CD4-positive, alpha-beta T cell treated with Interleukin-2 at 100 ng/mL for 4 hours (primary cell): ENCODE data around the gene SLC37A1.
"Not testable (repeated sequence)": the region's sequence is repeated elsewhere in the genome, so short reads cannot be mapped to it uniquely, and the experiment has no call there.

Experiments used
- DNase-seq: peaks from one replicate; pipeline ENCODE4 v3.0.0-alpha.2; 2020; ENCODE audit warnings: low spot score

The SLC37A1 gene

DNA sequence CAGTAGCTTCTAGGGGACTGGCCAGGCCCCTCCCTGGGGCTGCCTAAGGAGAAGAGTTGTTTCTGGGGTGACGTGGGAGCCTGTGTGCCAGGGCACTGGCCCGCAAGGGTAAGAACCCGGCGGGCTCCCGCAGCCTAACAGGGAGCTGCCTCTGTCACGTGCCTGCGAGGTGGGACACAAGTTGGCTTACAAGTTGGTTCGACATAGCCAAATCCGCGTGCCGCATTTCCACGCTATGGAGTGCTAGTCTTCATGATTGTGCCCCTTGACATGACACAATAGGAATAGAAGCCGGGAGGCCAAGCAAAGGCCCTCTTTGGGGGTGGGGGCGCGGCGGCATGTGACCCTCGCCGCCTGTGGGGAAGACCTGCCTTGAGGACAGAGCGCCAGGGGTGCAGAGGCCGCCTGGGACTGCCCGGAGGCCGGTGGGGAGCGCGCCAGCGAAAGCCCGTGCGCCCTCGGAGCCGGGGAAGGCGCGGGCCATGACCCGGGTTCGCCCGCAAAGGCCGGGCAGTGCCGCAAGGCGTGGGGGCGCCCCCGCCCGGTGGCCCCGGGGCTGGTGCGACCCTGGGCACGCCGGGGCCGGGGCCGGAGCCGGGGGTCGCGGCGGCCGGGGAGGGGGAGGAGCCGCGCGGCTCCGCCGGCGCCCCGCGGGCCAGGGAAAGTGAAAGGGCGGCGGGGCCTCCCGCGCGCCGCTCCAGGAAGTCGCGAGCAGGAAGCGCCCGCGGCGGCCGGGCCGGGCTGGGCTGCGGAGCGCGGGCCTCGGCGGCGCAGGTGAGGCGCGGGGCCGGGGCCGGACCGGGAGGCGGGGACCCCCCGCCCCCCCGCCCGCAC, at the start of gene SLC37A1:
TSS of gene SLC37A1 (plus strand) at position 702 of the 834 bp plus-strand sequence. CDS start 4,603 bp downstream, outside the sequence.
- DNase-seq, result peak; percentile 23

DNA sequence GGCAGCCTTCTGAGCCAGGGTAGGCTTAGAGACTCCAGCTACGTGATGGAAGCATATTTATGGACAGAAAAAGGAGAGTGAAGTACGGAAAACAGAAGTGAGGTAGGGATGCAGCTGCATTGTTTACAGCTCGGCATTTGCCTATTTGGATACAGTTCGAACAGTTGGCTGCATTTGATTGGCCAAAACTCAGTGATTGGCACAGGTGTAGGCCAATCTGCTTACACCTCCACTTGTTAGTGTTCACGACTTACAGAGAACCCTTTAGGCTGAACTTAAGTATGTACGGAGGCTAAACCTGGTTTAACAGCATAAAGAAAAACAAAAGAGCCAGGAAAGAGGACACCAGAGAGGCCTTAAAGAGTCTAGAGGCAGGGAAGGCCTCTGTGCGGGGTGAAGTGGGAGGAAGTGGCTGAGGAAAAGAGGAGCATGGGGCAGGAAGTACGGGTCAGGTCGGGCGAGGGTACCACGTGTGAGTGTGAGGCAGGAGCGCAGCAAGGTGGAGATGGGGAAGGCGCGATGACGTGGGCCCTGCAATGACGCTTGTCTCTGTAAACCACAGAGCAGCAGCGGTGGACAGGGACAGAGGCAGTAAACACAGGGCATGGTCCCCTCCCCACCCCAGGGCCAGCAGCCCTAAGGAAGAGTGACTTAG, 49.7 kb upstream of the SLC37A1 start:
- DNase-seq, result peak; percentile 82

DNA sequence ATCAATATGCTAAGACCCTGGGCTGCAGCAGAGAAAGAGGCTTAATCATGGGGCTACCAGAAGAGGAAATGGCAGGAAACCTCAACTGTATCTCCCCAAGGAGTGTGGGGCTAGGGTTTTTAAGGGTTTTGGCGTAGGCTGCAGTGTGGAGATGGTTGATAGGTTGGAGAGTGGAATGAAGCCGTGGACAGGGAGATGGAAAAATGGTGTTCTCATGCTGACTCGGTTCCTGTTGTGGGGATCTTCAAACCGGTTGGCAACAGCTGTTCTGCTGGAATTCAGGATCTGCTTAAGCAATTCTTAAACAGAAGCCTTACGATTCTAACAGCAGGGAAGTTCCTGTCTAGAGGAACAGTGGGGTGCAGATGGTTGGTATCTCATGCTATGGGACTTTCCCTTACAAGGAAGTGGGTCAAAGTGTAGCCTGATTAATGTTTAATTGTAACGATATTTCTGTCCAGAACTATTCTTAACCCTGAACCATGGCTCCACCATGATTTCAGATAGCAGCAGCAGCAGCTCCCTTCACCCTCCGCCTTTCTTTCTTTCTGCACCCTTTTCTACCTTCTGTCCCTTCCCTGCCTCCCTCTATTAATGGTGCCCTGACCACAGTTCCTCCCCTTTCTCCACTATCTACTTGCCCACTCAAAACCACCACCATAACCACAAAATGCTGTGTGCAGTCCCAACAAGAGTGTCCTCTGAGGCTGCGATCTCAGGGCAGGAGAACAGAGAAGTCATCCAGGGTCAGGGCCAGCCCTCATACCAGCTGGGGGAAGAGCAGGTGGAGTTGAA, 48.4 kb upstream of the SLC37A1 start:
- no peak for DNase-seq

DNA sequence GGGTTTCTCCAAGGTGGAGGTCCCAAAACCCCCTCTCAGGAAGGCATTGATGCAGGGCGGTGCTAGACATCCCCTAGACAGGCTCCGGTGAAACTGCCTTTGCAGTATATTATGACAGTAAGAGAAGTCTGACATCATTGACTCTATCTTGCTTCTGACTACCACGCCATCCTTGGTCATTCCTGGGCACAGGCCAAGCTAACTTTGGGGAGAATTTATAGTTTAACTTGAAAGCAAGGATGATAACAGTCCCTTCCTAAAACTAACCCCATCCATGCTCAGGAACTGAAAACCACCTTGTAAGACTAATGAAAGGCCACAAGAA, 47.9 kb upstream of the SLC37A1 start:
- DNase-seq, result no peak

DNA sequence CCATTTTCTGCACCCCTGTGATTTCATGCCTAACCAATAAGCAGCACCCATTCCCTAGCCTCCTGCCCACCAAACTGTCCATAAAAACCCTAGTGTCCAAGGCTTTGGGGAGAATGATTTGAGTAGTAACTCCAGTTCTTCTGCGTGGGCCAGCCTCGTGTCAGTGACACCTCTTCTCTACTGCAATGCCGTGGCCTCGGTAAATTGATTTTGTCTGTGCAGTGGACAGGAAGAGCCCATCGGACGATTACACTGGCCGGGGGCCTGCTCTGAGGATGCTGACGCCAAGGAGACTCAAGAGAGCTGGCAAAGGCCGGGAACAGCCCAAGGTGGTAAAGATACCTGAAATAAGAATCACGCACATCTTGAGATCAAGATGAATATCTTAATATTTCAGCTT, 47.0 kb upstream of the SLC37A1 start:
- no peak for DNase-seq

DNA sequence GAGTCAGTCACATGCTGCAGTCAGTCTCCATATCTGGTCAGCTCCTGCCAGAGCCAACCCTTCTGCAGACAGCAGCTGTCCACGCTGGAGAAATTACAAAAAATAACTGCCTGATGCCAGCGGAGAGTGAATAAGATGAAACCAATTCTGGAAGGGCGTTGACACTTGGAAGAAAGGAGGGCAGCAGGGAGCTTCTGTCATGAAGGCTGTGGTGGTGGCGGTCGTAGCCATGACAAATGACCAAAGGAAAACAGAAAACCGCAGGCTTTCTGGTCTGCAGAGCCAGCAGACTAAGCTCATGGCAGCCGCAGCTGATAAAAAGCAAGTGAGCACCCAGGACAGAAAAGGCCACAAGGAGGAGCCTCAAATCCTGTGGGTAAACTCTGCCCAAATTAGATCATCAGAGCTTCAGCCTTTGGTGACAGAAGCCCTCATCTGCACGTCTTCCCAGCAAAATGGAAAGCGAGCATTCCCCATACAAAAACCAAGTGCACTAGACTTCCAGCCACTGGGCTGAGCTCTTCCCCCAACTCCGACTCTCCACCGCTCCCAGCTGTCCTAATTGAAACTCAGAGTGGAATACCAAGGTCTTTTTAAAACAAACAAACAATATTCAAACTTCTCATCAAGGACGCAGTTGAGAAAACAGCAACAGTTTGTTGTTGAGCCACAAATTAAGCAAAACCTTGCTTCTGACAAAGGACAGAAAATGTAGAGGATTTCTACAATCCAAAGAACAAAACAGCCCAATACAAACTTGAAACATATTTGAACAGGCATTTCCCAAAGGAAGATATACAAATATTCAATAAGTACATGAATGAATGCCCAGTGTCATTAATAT, 46.3 kb upstream of the SLC37A1 start:
- peak; percentile 26 for DNase-seq

DNA sequence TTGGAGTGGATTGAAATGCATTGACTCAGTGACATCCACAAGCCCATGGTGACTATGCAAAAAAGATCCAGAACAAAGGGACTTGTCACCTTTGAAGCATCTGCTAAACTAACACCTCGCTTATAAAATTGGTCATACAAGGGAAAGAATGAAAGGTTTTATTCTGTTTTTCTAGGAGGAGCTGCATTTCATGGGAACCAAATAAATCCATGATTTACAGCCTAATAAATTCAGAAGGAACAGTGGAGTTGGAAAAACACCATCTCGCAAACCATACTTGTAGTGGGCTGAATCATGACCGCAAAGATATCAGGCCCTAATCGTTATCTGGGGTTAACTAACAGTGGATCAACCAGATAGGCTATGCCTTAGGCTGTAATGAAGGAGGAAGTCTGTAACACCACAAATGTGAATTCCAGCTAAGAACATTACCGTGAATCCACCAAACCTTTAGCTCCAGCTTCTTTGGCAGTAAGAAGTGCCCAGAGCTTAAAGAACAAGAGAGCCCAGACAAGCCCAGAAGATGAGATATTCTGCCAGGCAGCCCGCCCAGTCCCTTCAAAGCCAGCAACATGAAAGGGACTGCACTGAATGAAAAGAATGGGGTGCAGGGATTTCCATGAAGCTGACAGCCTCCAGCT, 45.0 kb upstream of the SLC37A1 start:
- no peak for DNase-seq

DNA sequence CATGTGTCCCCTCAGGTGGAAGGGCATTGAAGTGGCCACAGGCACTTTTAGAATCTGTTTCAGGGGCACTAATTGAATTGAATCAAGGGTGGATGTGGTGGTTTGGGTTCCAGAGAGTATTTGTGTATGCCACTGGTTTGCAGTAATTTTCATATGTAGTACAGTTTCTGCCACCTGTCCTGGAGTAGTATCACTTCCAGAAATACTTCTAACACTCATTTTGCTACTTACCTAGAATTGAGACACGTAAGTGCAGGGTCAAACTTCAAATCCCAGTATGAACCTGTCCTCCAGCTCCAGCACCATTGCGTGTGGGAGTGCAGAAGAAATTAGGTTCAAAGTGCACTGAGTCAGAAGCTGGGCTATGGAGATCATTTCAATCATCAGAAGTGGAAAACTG, 44.4 kb upstream of the SLC37A1 start:
- DNase-seq, result no peak

DNA sequence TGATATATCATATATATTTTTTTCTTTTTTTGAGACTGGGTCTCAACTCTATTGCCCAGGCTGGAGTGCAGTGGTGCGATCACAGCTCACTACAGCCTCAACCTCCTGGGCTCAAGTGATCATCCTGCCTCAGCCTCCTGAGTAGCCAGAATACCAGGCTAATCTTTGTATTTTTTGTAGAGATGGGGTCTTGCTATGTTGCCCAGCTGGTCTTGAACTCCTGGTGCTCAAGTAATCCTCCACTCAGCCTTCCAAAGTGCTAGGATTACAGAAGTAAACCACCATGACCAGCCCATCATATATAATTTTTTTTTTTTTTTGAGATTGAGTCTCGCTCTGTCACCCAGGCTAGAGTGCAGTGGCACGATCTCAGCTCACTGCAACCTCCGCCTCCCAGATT, 43.9 kb upstream of the SLC37A1 start:
- not testable (repeated sequence) for DNase-seq

DNA sequence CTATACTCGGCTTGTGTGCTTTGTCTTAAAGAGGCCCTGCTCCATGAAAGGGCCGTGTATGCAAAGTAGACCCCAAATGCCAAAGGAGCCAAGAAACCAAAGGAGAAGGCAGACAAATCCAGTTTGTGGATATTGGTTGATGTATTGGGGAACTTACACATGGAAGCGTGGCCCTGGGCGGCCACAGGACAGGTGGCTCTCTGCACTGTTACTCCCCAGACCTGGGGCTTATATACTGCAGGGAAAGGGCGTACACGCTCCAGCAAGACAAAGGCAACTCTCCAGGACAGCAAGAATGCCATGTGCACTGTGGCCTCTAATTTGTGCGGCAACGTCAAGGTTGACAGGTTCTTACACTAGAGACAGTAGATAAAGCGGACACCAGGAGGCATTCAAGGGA, 42.4 kb upstream of the SLC37A1 start:
- no peak for DNase-seq

DNA sequence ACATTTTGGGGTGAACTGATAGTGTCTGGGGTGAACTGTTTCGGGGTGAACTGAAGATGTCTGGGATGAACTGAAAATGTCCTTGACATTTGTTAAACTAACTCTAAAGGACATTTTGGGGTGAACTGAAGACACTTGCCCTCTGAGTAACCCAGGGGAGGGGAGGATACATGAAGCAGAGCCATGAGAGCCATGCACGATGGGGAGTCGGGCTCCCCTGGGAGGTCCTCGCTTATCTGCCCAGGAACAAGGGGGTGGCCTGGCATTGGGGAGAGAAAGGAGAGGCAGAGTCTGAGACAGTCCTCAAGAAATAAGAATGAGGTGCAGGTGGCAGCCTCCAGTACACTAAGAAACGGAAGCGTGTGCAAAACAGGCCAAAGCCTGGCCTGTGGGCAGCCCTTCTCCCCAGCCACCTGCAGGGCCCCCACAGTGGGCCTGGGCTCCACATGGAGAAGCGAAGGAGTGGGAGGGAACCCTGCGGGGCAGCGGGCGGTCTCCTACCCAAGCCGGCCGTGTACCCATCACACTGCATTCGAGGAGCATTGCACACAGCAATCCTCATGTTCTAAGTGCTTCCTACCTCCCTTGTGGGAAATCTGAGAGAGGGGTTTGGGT, 41.8 kb upstream of the SLC37A1 start:
- DNase-seq, result no peak

DNA sequence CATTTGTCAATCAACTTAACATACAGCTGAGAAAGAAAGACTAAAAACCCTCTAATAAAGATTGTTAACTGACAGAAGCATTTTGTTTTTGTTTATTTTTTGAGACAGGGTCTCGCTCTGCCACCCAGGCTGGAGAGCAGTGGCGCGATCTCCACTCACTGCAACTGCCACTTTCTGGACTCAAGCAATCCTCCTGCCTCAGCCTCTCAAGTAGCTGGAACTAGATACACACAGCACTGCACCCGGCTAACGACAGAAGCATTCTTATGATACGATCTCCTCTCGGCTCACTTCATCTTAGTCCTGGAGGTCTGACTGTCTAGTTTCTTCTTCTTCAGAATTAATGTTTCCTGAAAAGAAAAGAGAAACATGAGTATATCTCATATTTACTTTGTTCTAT, 41.1 kb upstream of the SLC37A1 start:
- DNase-seq, result no peak

DNA sequence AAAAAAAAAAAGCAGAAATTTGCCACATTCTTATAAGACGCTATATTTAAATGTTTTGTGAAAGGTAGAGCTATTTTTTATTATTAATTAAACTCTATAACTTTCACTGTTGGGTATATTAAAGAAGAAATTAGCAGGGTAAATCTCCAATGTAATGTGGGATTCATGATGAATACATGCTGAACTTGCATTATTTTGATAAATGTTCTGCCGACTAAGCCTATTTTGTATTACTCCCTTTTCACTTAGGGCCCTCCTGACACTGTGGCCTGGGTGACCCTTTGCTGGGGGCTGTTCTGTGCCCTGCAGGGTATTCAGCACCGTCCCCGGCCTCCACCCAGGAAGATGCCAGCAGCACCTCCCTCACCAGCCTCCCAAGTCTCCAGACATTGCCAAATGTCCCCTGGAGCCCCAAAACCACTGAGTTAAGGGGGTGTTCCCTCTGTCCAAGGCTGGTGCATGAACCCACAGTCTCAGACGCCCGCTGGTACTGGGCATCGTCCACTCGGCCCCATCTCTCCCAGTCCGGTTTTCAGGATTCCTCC, 40.1 kb upstream of the SLC37A1 start:
- DNase-seq, result no peak

DNA sequence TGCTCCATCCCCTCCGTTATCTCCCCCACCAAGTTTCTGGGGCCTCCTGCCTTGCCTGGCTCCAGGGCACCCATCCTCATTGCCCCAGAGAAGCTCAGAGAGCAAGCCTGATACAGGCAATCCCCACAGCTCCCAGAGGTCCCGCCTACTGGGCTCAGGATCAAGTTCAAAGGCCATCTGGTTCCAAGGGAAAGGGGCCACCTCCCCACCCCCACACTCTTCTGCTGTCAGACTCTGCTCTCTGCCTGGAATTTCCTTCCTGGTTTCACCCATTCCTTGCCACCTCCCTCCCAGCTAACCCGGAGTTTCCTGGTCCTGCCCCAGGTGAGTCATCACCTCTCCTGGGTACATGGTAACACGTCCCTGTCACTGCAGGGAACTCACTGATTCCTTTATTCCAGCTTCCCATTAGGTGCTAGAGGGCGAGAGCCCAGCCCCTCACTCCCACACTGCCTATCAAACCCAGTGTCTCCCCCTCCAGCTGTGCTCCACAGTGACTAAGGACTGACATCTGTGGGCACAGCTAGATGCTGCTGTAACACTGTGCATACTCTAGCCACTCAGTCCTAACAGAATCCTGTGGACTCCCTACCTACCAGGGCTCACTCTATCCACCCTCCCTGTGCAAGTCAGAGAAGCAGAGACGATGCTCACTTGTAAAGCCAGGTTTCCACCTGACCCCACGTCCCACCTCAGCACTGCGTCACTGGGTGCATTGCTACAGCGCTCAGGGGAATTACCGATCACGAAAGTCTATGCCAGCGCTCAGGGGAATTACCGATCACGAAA, 39.4 kb upstream of the SLC37A1 start:
- DNase-seq, result no peak

DNA sequence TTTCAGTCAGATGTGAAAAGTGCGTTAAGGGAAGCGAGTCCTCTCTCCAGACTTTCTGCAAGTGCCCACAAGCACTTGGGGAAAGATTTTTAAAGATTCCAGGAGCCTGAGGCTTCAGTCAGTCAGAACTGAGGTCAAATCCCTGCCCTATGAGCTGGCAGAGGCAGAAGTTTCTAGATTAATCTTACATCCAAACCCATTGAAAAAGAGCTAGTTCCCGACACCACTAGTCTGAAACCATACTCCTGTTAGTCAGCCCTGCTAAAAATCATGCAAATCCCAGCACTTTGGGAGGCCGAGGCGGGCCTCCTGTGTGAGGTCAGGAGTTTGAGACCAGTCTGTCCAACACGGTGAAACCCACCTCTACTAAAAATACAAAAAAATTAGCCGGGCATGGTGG, 38.6 kb upstream of the SLC37A1 start:
- DNase-seq, result no peak

DNA sequence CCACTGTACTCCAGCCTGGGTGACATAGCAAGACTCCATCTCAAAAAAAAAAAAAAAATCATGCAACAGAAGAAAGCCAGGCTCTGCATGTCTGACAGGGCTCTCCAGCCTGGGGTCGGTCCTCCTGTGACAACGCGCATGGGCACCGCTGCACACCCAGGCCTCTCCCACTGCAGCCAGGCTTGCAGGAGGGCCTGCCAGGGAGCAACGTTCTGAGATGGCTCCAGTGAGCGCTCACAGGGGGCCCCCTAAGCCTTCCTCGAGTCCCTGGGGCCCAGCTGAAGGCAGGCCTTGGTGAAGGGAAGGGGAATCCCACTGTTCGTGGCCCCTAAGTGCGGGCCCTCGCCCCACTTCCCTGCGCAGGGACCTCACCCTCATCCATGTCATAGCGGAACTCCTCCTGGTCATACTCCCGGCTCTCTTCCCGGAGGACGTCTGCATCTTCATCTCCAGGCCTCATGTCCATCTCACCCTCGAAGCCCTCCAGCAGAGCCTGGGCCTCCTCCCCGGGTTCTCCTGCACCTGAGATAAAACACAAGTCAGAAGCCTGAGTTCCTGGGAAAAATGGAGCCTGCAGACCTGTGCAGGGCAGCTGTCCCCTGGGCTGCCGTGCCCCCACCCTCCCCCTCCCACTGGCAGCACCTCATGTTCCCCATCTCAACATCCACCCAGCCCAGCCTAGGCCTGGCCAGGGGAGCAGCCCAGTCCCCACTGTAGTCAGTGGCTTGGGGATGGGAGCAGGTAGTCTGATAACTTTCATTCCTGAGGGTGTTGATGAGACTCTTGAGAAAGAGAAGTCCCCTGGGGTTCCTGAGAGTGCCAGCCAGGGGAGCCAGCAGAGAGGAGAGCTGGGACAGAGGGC, 37.9 kb upstream of the SLC37A1 start:
- DNase-seq, result no peak

DNA sequence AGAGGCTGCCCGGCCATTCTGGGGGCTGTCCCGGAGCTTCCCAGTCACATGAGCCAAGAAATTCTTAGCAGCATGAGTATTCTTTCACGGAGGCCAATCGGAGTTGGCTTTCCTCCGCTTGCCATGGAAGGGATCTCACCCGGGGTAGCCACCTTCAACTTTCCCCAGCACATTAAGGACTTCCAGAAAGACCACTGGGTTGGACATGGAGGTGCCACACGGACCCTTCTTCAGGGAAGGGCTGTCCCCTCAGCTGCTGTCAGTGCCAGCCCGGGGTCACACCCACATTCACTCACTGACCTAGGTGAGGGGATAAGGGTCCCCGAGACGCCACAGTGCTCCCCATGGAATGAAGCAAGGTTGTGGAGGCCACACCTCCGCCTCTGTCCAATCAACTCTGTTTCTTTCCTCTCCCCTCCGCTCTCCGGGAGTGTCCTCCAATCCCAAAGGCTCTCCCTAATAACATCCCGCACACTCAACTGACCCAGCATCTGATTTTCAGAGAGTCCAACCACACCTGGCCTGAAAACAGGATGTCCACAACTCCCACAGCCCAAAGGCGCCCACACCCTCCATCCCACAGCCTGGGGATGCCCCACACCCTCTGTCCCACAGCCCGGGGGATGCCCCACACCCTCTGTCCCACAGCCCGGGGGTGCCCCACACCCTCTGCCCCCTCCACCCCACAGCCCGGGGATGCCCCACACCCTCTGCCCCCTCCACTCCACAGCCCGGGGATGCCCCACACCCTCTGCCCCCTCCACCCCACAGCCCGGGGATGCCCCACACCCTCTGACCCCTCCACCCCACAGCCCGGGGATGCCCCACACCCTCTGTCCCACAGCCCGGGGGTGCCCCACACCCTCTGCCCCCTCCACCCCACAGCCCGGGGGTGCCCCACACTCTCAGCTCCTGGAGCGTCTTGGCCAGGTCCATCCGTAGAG, 37.0 kb upstream of the SLC37A1 start:
- no peak for DNase-seq

DNA sequence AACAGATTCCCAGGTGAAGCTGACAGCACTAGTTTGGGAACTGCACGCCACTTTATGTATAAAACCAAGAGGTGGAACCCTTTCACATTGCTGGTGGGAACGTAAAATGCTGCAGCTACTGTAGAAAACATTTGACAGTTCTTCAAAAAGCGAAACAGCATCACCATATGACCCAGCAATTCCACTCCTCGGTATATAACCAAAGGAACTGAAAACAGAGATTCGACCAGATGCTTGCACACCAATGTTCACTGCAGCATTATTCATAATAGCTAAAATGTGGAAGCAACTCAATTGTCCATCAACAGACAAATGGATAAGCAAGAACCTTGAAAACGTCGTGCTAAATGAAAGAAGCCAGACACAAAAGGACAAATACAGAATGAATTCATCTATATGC, 35.1 kb upstream of the SLC37A1 start:
- DNase-seq, result no peak
